ENCODE measurements around the gene SHPK. TPM values are rescaled to one million over a fixed set of nuclear protein-coding genes. Genes with fewer than 3 reads are reported as not detected.

SHPK gene
- total RNA-seq, 1 donor from 2014 or later: 35.5 TPM

- no peak overlapping the region for H3K27ac Mint-ChIP-seq (ENCODE audit: unreplicated experiment)
- no peak overlapping the region for H3K4me3 Mint-ChIP-seq (ENCODE audit: unreplicated experiment)
- H3K36me3 Mint-ChIP-seq (ENCODE audit: unreplicated experiment): no peaks in the 10 kb centered on the region
- TF ChIP-seq, protein P1, sequence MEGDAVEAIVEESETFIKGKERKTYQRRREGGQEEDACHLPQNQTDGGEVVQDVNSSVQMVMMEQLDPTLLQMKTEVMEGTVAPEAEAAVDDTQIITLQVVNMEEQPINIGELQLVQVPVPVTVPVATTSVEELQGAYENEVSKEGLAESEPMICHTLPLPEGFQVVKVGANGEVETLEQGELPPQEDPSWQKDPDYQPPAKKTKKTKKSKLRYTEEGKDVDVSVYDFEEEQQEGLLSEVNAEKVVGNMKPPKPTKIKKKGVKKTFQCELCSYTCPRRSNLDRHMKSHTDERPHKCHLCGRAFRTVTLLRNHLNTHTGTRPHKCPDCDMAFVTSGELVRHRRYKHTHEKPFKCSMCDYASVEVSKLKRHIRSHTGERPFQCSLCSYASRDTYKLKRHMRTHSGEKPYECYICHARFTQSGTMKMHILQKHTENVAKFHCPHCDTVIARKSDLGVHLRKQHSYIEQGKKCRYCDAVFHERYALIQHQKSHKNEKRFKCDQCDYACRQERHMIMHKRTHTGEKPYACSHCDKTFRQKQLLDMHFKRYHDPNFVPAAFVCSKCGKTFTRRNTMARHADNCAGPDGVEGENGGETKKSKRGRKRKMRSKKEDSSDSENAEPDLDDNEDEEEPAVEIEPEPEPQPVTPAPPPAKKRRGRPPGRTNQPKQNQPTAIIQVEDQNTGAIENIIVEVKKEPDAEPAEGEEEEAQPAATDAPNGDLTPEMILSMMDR (IDR thresholded peaks at IDR 0.05; ENCODE audit: partially characterized antibody, unreplicated experiment): no peak
- H3K9me3 Mint-ChIP-seq (ENCODE audit: unreplicated experiment): peaks cover 15% of the 10 kb centered on the region
- peaks cover 20% of the 10 kb centered on the region for H3K4me1 Mint-ChIP-seq (ENCODE audit: low read depth, unreplicated experiment)
- peaks cover 10% of the 10 kb centered on the region for H3K27me3 Mint-ChIP-seq (ENCODE audit: unreplicated experiment)
- no peak for DNase-seq
Measured at GRCh38 chr17:3592216-3592860, 43.7 kb downstream of the SHPK start.

GRCh38 chr17:3590768-3591167, 45.3 kb downstream of the SHPK start:
- peaks cover 5% of the 10 kb centered on the region for H3K9me3 Mint-ChIP-seq (ENCODE audit: unreplicated experiment)
- no peaks in the 10 kb centered on the region for H3K36me3 Mint-ChIP-seq (ENCODE audit: unreplicated experiment)
- no peak overlapping the region for H3K4me3 Mint-ChIP-seq (ENCODE audit: unreplicated experiment)
- peaks cover 8% of the 10 kb centered on the region for H3K4me1 Mint-ChIP-seq (ENCODE audit: low read depth, unreplicated experiment)
- peak overlapping the region; percentile 17 for H3K27ac Mint-ChIP-seq (ENCODE audit: unreplicated experiment)
- TF ChIP-seq, protein P1 (IDR thresholded peaks at IDR 0.05; ENCODE audit: partially characterized antibody, unreplicated experiment): no peak
- no peak for DNase-seq
- H3K27me3 Mint-ChIP-seq (ENCODE audit: unreplicated experiment): peaks cover 5% of the 10 kb centered on the region

DNA sequence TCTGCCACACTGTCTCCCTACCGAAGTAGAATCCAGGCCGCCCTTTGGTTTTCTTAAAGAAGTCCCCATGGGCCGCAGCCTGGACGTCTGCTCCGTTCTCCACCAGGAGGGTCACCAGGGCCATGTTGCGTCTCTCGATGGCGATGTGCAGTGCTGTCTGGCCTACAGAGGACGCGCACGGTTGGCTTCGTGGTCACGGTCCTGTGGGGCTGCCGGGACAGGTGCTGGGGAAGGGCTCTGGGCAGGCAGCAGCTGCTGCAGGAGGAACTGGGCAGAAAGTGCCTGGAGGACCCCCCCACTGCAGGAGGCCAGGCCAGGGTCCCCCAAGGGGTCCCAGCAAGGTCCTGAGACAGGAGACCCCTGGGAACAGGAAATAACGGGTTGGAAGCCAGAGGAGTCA, 45.8 kb downstream of the SHPK start:
- no peak for DNase-seq
- Mint-ChIP-seq H3K27me3 (ENCODE audit: unreplicated experiment) (peaks cover 5% of the 10 kb centered on the region), H3K36me3 (ENCODE audit: unreplicated experiment) (no peaks in the 10 kb centered on the region), H3K4me1 (ENCODE audit: low read depth, unreplicated experiment) (peaks cover 6% of the 10 kb centered on the region), H3K27ac (ENCODE audit: unreplicated experiment) (peak overlapping the region; percentile 17), H3K4me3 (ENCODE audit: unreplicated experiment) (no peak overlapping the region), H3K9me3 (ENCODE audit: unreplicated experiment) (peaks cover 4% of the 10 kb centered on the region)
- TF ChIP-seq, protein P1 (IDR thresholded peaks at IDR 0.05; ENCODE audit: partially characterized antibody, unreplicated experiment): no peak

GRCh38 chr17:3589784-3590183, 46.3 kb downstream of the SHPK start:
- Mint-ChIP-seq H3K27ac (ENCODE audit: unreplicated experiment) (no peak overlapping the region), H3K27me3 (ENCODE audit: unreplicated experiment) (peaks cover 4% of the 10 kb centered on the region), H3K36me3 (ENCODE audit: unreplicated experiment) (no peaks in the 10 kb centered on the region), H3K9me3 (ENCODE audit: unreplicated experiment) (peaks cover 4% of the 10 kb centered on the region), H3K4me3 (ENCODE audit: unreplicated experiment) (no peak overlapping the region), H3K4me1 (ENCODE audit: low read depth, unreplicated experiment) (peaks cover 3% of the 10 kb centered on the region)
- TF ChIP-seq, protein P1 (IDR thresholded peaks at IDR 0.05; ENCODE audit: partially characterized antibody, unreplicated experiment): no peak
- DNase-seq: no peak

DNA sequence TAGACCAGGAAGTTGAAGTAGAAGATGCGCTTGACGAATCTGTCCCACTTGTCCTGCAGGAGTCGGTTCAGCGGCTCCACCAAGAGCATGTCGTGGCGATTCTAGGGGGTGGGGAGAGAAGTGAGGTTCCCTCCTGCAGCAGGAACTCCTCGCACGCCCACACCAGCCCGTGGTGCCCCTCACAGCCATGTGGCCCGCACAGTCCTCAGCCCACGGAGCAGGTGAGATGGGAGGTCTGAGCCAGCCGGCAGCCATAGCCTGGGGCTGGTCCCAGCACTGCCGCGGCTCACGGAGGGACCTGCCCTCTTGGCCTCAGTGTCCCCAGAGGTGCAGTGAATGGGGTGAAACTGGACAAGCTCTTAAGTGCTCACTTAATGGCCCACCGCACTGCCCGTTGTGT, 50.2 kb downstream of the SHPK start:
- TF ChIP-seq, protein P1 (IDR thresholded peaks at IDR 0.05; ENCODE audit: partially characterized antibody, unreplicated experiment): no peak
- DNase-seq: no peak
- Mint-ChIP-seq H3K27ac (ENCODE audit: unreplicated experiment) (no peak overlapping the region), H3K4me3 (ENCODE audit: unreplicated experiment) (no peak overlapping the region), H3K36me3 (ENCODE audit: unreplicated experiment) (peaks cover 3% of the 10 kb centered on the region), H3K27me3 (ENCODE audit: unreplicated experiment) (peaks cover 2% of the 10 kb centered on the region), H3K9me3 (ENCODE audit: unreplicated experiment) (no peaks in the 10 kb centered on the region), H3K4me1 (ENCODE audit: low read depth, unreplicated experiment) (no peaks in the 10 kb centered on the region)

Measured in glutamatergic neuron (in vitro differentiated cells).